ENCODE data around the gene EFCAB3.
"Not testable (repeated sequence)": the region's sequence is repeated elsewhere in the genome, so short reads cannot be mapped to it uniquely, and the experiment has no call there.

The EFCAB3 gene

GRCh38 chr17:62388856-62389255 is 8.5 kb downstream of the EFCAB3 start:
- TF ChIP-seq CTCF (IDR thresholded peaks at IDR 0.05; ENCODE audit: insufficient read depth, low read length, missing control alignments): no peak
- CTCF ChIA-PET: no interaction called here
- POLR2A ChIA-PET: no interaction called here
- DNase-seq (ENCODE audit: low read depth, low spot score): no peak
- no peak overlapping the region for H3K4me3 ChIP-seq (ENCODE audit: low read depth, low read length)

GRCh38 chr17:62392908-62393307 is 12.6 kb downstream of the EFCAB3 start:
- no peak overlapping the region for H3K4me3 ChIP-seq (ENCODE audit: low read depth, low read length)
- no peak for TF ChIP-seq CTCF (IDR thresholded peaks at IDR 0.05; ENCODE audit: insufficient read depth, low read length, missing control alignments)
- no peak for DNase-seq (ENCODE audit: low read depth, low spot score)
- POLR2A ChIA-PET: no interaction called here
- CTCF ChIA-PET: no interaction called here

DNA sequence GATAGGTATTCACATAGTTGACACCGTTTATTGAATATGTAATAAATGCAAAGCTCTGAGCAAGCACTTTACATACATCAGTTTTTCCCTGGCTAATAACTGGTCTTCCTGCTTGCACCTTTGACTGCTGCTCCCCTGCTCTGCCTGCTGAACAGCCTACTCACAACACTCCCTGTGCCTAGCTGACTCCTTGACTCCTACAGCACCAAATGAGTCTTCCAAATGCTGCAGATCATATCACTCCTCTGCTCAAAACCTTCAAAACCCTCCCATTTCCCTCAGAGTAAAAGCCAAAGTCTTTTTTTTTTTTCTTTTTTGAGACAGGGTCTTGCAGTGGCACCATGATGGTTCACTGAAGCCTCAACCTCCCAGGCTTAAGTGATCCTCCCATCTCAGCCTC is 18.5 kb downstream of the EFCAB3 start:
- POLR2A ChIA-PET: no interaction called here
- CTCF ChIA-PET: interaction anchor here (0.6 kb wide), 1 partner anchor 112 kb away, joined by 3 read pairs; no protein-coding TSS in a partner anchor
- no peak overlapping the region for H3K4me3 ChIP-seq (ENCODE audit: low read depth, low read length)
- no peak for TF ChIP-seq CTCF (IDR thresholded peaks at IDR 0.05; ENCODE audit: insufficient read depth, low read length, missing control alignments)
- no peak for DNase-seq (ENCODE audit: low read depth, low spot score)

GRCh38 chr17:62405451-62405850 is 25.1 kb downstream of the EFCAB3 start:
- ChIA-PET POLR2A (no interaction called here), CTCF (interaction anchor here (1.2 kb wide), 1 partner anchor 17 kb away, joined by 3 read pairs; no protein-coding TSS in a partner anchor)
- TF ChIP-seq CTCF (IDR thresholded peaks at IDR 0.05; ENCODE audit: insufficient read depth, low read length, missing control alignments): no peak
- H3K4me3 ChIP-seq (ENCODE audit: low read depth, low read length): no peak overlapping the region
- no peak for DNase-seq (ENCODE audit: low read depth, low spot score)

DNA sequence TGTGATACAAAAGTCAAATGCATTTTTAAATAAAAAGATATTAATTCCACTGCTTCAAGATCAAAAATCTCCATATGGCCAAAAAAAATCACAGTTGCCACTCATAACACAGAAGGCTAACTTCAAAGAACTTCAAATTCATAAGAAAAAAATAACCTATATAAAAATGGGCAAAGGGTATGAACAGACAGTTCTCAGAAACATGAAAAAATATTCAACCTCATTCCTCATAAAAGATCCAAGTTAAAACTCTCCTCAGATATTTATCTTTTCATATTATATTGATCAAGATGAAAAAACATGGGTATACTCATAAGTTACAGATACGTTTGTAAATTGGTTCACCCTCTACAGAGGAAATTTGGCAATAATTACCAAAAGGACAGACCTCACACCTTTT is 32.7 kb downstream of the EFCAB3 start:
- CTCF ChIA-PET; H3K4me3 ChIP-seq (ENCODE audit: low read depth, low read length); POLR2A ChIA-PET; DNase-seq (ENCODE audit: low read depth, low spot score): not testable (repeated sequence)

GRCh38 chr17:62423647-62424461 is 43.5 kb downstream of the EFCAB3 start, which contains the start of gene METTL2A:
Gene METTL2A, plus strand, starts transcription at chr17:62423897. Its CDS starts 6 bp downstream, at chr17:62423903.
- CTCF ChIA-PET; POLR2A ChIA-PET; DNase-seq (ENCODE audit: low read depth, low spot score): not testable (repeated sequence)
- H3K4me3 ChIP-seq (ENCODE audit: low read depth, low read length): peak within 1 kb of the TSS; percentile 73
- TF ChIP-seq CTCF (IDR thresholded peaks at IDR 0.05; ENCODE audit: insufficient read depth, low read length, missing control alignments): peak; percentile 34

- CTCF ChIA-PET; H3K4me3 ChIP-seq (ENCODE audit: low read depth, low read length); DNase-seq (ENCODE audit: low read depth, low spot score); POLR2A ChIA-PET: not testable (repeated sequence)
Measured at GRCh38 chr17:62426214-62426613, 45.9 kb downstream of the EFCAB3 start.

GRCh38 chr17:62435251-62435650 is 54.9 kb downstream of the EFCAB3 start:
- CTCF ChIA-PET; H3K4me3 ChIP-seq (ENCODE audit: low read depth, low read length); POLR2A ChIA-PET; DNase-seq (ENCODE audit: low read depth, low spot score): not testable (repeated sequence)

GRCh38 chr17:62441181-62441580 is 60.8 kb downstream of the EFCAB3 start:
- DNase-seq (ENCODE audit: low read depth, low spot score); CTCF ChIA-PET; POLR2A ChIA-PET; H3K4me3 ChIP-seq (ENCODE audit: low read depth, low read length): not testable (repeated sequence)

Data from AG04449 (cell line).